PFSK-1 (cell line): ENCODE data around the gene HMCN2.

Experiments
- FOXP2 ChIP-seq: optimal IDR thresholded peaks from 2 replicates; pipeline ENCODE3; 2011; ENCODE audit warnings: borderline replicate concordance, control low read depth, inconsistent platforms; ENCODE audit not compliant: insufficient read depth; ENCODE audit errors: extremely low read length, extremely low read depth
- POLR2AphosphoS5 ChIP-seq: IDR thresholded peaks from 2 replicates; pipeline ENCODE4 v1.6.1; 2012; ENCODE audit warnings: low read depth, mild to moderate bottlenecking, control low read depth, low read length, moderate library complexity
- REST ChIP-seq, 2 experiments: IDR thresholded peaks; 2 replicates each; pipeline versions ENCODE4 v1.6.1 to v1.8.0; 2011 to 2012; ENCODE audit warnings: low read depth in 2 of 2, low read length in 2 of 2, control low read depth in 1 of 2, inconsistent platforms in 1 of 2, mild to moderate bottlenecking in 1 of 2, moderate library complexity in 1 of 2; ENCODE audit not compliant: insufficient read depth in 1 of 2
- SIN3A ChIP-seq: IDR thresholded peaks from 2 replicates; pipeline ENCODE4 v1.6.1; 2012; ENCODE audit warnings: mild to moderate bottlenecking, low read length, moderate library complexity, borderline replicate concordance; ENCODE audit not compliant: insufficient read depth
- TAF1 ChIP-seq: IDR thresholded peaks from 2 replicates; pipeline ENCODE4 v1.6.1; 2012; ENCODE audit warnings: low read length, control low read depth, borderline replicate concordance; ENCODE audit not compliant: insufficient read depth

The HMCN2 gene

GRCh38 chr9:130458027-130458803, 192.7 kb downstream of the HMCN2 start:
- TF ChIP-seq REST (IDR thresholded peaks at IDR 0.05; ENCODE audit: insufficient read depth in 1 of 2, low read depth in 2 of 2, low read length in 2 of 2) (no peak), FOXP2 (no peak), POLR2AphosphoS5 (no peak), SIN3A (no peak), TAF1 (no peak)

GRCh38 chr9:130458804-130459067, 193.2 kb downstream of the HMCN2 start:
- TF ChIP-seq TAF1 (no peak), REST (IDR thresholded peaks at IDR 0.05; ENCODE audit: insufficient read depth in 1 of 2, low read depth in 2 of 2, low read length in 2 of 2) (no peak), POLR2AphosphoS5 (no peak), SIN3A (no peak), FOXP2 (no peak)

- TF ChIP-seq REST (IDR thresholded peaks at IDR 0.05; ENCODE audit: insufficient read depth in 1 of 2, low read depth in 2 of 2, low read length in 2 of 2), result no peak
- TF ChIP-seq TAF1, result no peak
- TF ChIP-seq SIN3A, result no peak
- no peak for TF ChIP-seq FOXP2
- TF ChIP-seq POLR2AphosphoS5, result no peak
These were observed 193.6 kb downstream of the HMCN2 start for GRCh38 chr9:130459151-130459550.

- TF ChIP-seq POLR2AphosphoS5 (no peak), REST (IDR thresholded peaks at IDR 0.05; ENCODE audit: insufficient read depth in 1 of 2, low read depth in 2 of 2, low read length in 2 of 2) (no peak), SIN3A (no peak), TAF1 (no peak), FOXP2 (no peak)
These were observed 194.5 kb downstream of the HMCN2 start for GRCh38 chr9:130459941-130460669.
